Spleen (tissue), 11 donors: ENCODE data around the gene SHH. TPM values are rescaled to one million over a fixed set of nuclear protein-coding genes. Genes with fewer than 3 reads are reported as not detected.

Source experiments
- DNase-seq: peaks from one replicate; pipeline ENCODE4 v3.0.0-alpha.2; 2020
- H3K27ac ChIP-seq, 8 donors: fragments of 200-600 bp; sonication (generic) in 7 of 8; 1 replicate in 4 of 8; 2 replicates in 4 of 8; pipeline versions ENCODE4 v1.5.0 to v1.8.0; 2016 to 2021; ENCODE audit warnings: inconsistent platforms in 4 of 8, mild to moderate bottlenecking in 4 of 8, moderate library complexity in 1 of 8
- H3K27me3 ChIP-seq, 7 donors: fragments of 200-600 bp; sonication (generic) in 6 of 7; replicated peaks in 1 of 7; 1 replicate in 4 of 7; 2 replicates in 3 of 7; pipeline versions ENCODE4 v1.5.0 to v1.8.0; 2016 to 2021; ENCODE audit warnings: inconsistent platforms in 3 of 7, mild to moderate bottlenecking in 1 of 7
- H3K36me3 ChIP-seq, 6 donors: fragments of 200-600 bp; sonication (generic) in 5 of 6; 1 replicate in 4 of 6; 2 replicates in 2 of 6; pipeline versions ENCODE4 v1.5.0 to v1.8.0; 2016 to 2021; ENCODE audit warnings: inconsistent platforms in 2 of 6
- H3K4me1 ChIP-seq, 6 donors: fragments of 200-600 bp; sonication (generic) in 5 of 6; 1 replicate in 3 of 6; 2 replicates in 3 of 6; pipeline versions ENCODE4 v1.5.0 to v1.8.0; 2016 to 2021; ENCODE audit warnings: inconsistent platforms in 3 of 6
- H3K4me3 ChIP-seq, 8 donors: fragments of 200-600 bp; sonication (generic) in 7 of 8; 1 replicate in 4 of 8; 2 replicates in 4 of 8; pipeline versions ENCODE4 v1.5.0 to v1.8.0; 2016 to 2021; ENCODE audit warnings: inconsistent platforms in 4 of 8, mild to moderate bottlenecking in 4 of 8, moderate library complexity in 2 of 8
- H3K9me3 ChIP-seq, 8 donors: fragments of 200-600 bp; sonication (generic) in 7 of 8; 1 replicate in 4 of 8; 2 replicates in 4 of 8; pipeline versions ENCODE4 v1.5.0 to v1.8.0; 2016 to 2021; ENCODE audit warnings: inconsistent platforms in 4 of 8
- CTCF ChIP-seq, 11 experiments: fragments of 200-600 bp in 7 of 11; fragments of 450-650 bp in 4 of 11; sonication (generic) in 4 of 11; IDR thresholded peaks in 8 of 11; conservative IDR thresholded peaks in 3 of 11; 1 replicate in 7 of 11; 2 replicates in 4 of 11; pipeline versions ENCODE4 v1.4.0 to v1.8.0; 2016 to 2021; ENCODE audit warnings: antibody characterized with exemption in 11 of 11, inconsistent platforms in 4 of 11, mild to moderate bottlenecking in 1 of 11
- POLR2A ChIP-seq, 3 donors: fragments of 450-650 bp; IDR thresholded peaks; one replicate each; pipeline ENCODE4 v1.5.1; 2017; ENCODE audit warnings: antibody characterized with exemption in 3 of 3, mild to moderate bottlenecking in 1 of 3
- POLR2AphosphoS5 ChIP-seq, 3 donors: sonication (generic); formaldehyde crosslinking; IDR thresholded peaks; one replicate each; pipeline ENCODE4 v1.5.1; 2017; ENCODE audit warnings: antibody characterized with exemption in 3 of 3
- WGBS, 5 donors: extraction: QIAGEN DNeasy Blood & Tissue Kit in 3 of 5; methylation state at CpG; one replicate each; pipeline versions ENCODE4 v1.1.5 to v1.1.7; 2013 to 2018; 5-methylcytosine and 5-hydroxymethylcytosine counted together
- intact Hi-C: fragments of 100-400 bp; cut with DNase I; formaldehyde crosslinking; loops from one replicate; pipeline ENCODE4 v1.15.0; 2023; ENCODE audit warnings: low total_unique reads
- polyA plus RNA-seq, 3 donors: library from polyadenylated mRNA; stranded (reverse); fragments of 200-250 nt; gene quantifications; one replicate each; pipeline ENCODE4 v1.2.1, GENCODE V29; 2013
- total RNA-seq, 7 donors: library from RNA; depleted of rRNA in 3 of 7; stranded (reverse); fragments of >200 nt in 3 of 7; fragmentation: NEBNext Ultra II Directional in 4 of 7; extraction: Animal tissue kit (Norgen Biotek cat#: 25700) in 4 of 7; gene quantifications; one replicate each; pipeline versions ENCODE4 v1.1.0 to v1.2.1, GENCODE V29; 2016 to 2021
- donor health status: healthy with polysubstance abuse.
- donor health status: DM: no; HTN: no; CAD: no; lungs with moderate emphysema.
- donor health status: DM: no; HTN: no; CAD: no.
- donor health status: Bipolar disorder and iron deficiency.
- donor health status: healthy.
- donor health status: DM: no; HTN: no; CAD: no.
- donor health status: DM: yes; HTN: yes; CAD: no.

Gene SHH
- total and polyA plus RNA-seq, 10 donors = not detected

- Histone ChIP-seq H3K9me3 (peaks cover 0 to 8% (median 0%) of the 10 kb centered on the region in 8 donors), H3K27me3 (peaks cover 0 to 93% (median 38%) of the 10 kb centered on the region in 7 donors), H3K4me3 (no peak overlapping the region), H3K4me1 (peaks cover 0 to 14% (median 6%) of the 10 kb centered on the region in 6 donors), H3K27ac (no peak overlapping the region), H3K36me3 (no peaks in the 10 kb centered on the region)
- DNase-seq = peak; percentile 59
- 86 to 95% (median 92%) methylated on average over 5 to 16 of the region's 16 CpGs for WGBS, 5 donors
- TF ChIP-seq POLR2A (IDR thresholded peaks at IDR 0.05) (no peak), POLR2AphosphoS5 (IDR thresholded peaks at IDR 0.05) (no peak), CTCF (IDR thresholded peaks at IDR 0.05 in 8 of 11, conservative IDR thresholded peaks at IDR 0.05 in 3 of 11) (no peak)
- intact Hi-C loops = loop anchor here (10.0 kb wide), 1 partner anchor 658 kb away; no protein-coding TSS in a partner anchor
These were observed 4.7 kb upstream of the SHH start for GRCh38 chr7:155816996-155817395.

GRCh38 chr7:155816192-155816508 is 3.9 kb upstream of the SHH start:
- Histone ChIP-seq H3K27ac (no peak overlapping the region), H3K36me3 (no peaks in the 10 kb centered on the region), H3K27me3 (peaks cover 0 to 93% (median 46%) of the 10 kb centered on the region in 7 donors), H3K4me1 (peaks cover 0 to 23% (median 13%) of the 10 kb centered on the region in 6 donors), H3K9me3 (peaks cover 0 to 8% (median 0%) of the 10 kb centered on the region in 8 donors), H3K4me3 (no peak overlapping the region)
- TF ChIP-seq CTCF (IDR thresholded peaks at IDR 0.05 in 8 of 11, conservative IDR thresholded peaks at IDR 0.05 in 3 of 11) (no peak), POLR2A (IDR thresholded peaks at IDR 0.05) (no peak), POLR2AphosphoS5 (IDR thresholded peaks at IDR 0.05) (no peak)
- peak; percentile 67 for DNase-seq
- 87 to 94% (median 92%) methylated on average over 3 to 12 of the region's 12 CpGs for WGBS, 5 donors
- intact Hi-C loops = loop anchor here (10.0 kb wide), 1 partner anchor 659 kb away; no protein-coding TSS in a partner anchor

GRCh38 chr7:155815332-155816191 is 3.3 kb upstream of the SHH start:
- Histone ChIP-seq H3K36me3 (no peaks in the 10 kb centered on the region), H3K27ac (no peak overlapping the region), H3K27me3 (peaks cover 0 to 96% (median 52%) of the 10 kb centered on the region in 7 donors), H3K9me3 (peaks cover 0 to 8% (median 0%) of the 10 kb centered on the region in 8 donors), H3K4me1 (peaks cover 0 to 28% (median 16%) of the 10 kb centered on the region in 6 donors), H3K4me3 (no peak overlapping the region)
- peak; percentile 86 for DNase-seq
- peak in 10 of 11 experiments; percentile 30 to 66 (median 53) for TF ChIP-seq CTCF (IDR thresholded peaks at IDR 0.05 in 8 of 11, conservative IDR thresholded peaks at IDR 0.05 in 3 of 11)
- TF ChIP-seq POLR2AphosphoS5 (IDR thresholded peaks at IDR 0.05) = no peak
- no peak for TF ChIP-seq POLR2A (IDR thresholded peaks at IDR 0.05)
- intact Hi-C loops = loop anchor here (10.0 kb wide), 1 partner anchor 659 kb away; no protein-coding TSS in a partner anchor
- WGBS, 5 donors = 27 to 33% (median 30%) methylated on average over 18 to 20 of the region's 20 CpGs
